GM18499 (cell line): ENCODE results near the gene ZNF425.
"Not testable (repeated sequence)": the region's sequence is repeated elsewhere in the genome, so short reads cannot be mapped to it uniquely, and the experiment has no call there.

ENCODE experiments used
- ATAC-seq: cut with Tn5 transposase; IDR thresholded peaks from one replicate; pipeline ENCODE4 v1.9.1; 2021; ENCODE audit warnings: moderate number of reproducible peaks; ENCODE audit not compliant: insufficient read depth, unreplicated experiment

The ZNF425 gene

DNA sequence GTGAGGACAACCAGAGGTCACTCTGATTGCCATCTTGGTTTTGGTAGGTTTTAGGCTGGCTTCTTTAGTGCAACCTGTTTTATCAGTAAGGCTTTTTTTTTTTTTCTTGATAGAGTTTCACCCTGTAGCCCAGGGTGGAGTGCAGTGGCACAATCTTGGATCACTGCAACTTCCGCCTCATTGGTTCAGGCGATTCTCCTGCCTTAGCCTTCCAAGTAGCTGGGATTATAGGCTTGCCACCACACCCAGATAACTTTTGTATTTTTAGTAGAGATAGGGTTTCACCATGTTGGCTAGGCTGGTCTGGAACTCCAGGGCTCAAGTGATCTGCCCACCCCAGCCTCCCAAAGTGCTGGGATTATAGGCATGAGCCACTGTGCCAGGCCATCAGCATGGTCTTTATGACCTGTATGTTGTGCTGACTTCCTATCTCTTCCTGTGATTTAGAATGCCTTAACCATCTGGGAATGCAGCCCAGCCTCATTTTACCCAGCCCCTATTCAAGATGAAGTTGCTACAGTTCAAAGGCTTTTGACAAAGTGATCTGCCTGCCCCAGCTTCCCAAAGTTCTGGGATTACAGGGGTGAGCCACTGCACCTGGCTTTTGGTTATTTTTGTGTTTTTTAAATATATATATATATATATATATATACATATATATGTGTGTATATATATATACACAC is 7.0 kb upstream of the ZNF425 start:
- no peak for ATAC-seq

GRCh38 chr7:149130572-149131198 is 4.6 kb upstream of the ZNF425 start:
- no peak for ATAC-seq

GRCh38 chr7:149126662-149127266 is 640 bp upstream of the ZNF425 start:
- ATAC-seq = peak; percentile 27

- ATAC-seq = no peak
Measured at GRCh38 chr7:149125189-149125862, 798 bp downstream of the ZNF425 start.

GRCh38 chr7:149109969-149110368 is 16.2 kb downstream of the ZNF425 start:
- no peak for ATAC-seq

DNA sequence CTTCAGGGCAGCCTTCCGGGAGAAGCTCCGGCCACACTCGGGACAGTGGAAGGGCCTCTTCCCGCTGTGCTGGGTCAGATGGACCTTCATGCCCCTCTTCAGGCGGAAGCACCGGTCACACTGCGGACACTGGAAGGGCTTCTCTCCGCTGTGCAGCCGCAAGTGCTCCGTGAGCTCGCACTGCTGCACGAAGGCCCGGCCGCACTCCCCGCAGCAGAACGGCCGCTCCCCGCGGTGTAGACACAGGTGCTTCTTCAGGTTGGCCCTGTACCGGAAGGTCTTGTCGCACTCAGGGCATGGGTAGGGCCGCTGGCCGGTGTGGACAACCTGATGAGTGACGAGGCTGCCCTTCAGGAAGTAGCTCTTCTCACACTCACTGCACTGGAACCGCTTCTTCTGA is 21.4 kb downstream of the ZNF425 start:
- no peak for ATAC-seq

GRCh38 chr7:149104214-149104613 is 21.9 kb downstream of the ZNF425 start:
- no peak for ATAC-seq

DNA sequence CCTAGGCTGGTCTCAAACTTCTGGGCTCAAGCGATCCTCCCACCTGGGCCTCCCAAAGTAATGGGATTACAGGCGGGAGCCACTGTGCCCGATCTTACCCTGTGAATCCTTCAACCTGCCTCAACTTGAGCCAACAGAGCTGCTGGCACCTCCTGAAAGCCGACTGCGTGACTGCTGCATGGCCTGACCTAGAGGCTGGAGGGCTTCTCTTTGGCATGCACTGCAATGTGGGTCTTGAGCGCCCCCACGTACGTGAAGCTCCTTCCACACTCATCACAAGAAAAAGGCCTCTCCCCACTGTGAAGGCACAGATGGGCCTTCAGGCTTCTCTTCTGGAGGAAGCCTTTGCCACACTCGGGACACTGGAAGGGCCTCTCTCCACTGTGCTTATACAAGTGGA is 22.7 kb downstream of the ZNF425 start:
- ATAC-seq = no peak

- ATAC-seq = no peak
Measured at GRCh38 chr7:149102666-149103065, 23.5 kb downstream of the ZNF425 start.

GRCh38 chr7:149100821-149101220 is 25.3 kb downstream of the ZNF425 start:
- ATAC-seq = no peak

DNA sequence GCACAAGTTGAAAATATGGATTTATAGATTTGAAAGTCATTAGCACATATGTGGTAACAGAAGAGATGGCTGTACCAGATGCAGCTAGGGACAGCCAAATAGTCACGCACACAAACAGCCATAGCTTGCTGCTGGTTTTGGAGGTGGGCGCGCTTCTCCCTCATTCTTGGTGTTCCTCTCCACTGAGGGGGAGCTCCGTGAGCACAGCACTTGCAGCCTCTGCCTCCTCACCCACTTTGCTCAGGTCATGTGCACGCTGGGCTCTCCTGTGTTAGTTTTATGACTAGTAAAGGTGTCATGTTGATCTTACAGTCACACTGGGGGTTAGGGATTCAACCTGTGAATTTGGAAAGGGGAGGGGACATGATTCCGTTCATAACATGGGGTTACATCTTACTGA is 27.1 kb downstream of the ZNF425 start:
- ATAC-seq = no peak

- ATAC-seq = no peak
Measured at GRCh38 chr7:149097088-149097487, 29.0 kb downstream of the ZNF425 start.

GRCh38 chr7:149093228-149093627 is 32.9 kb downstream of the ZNF425 start:
- no peak for ATAC-seq

DNA sequence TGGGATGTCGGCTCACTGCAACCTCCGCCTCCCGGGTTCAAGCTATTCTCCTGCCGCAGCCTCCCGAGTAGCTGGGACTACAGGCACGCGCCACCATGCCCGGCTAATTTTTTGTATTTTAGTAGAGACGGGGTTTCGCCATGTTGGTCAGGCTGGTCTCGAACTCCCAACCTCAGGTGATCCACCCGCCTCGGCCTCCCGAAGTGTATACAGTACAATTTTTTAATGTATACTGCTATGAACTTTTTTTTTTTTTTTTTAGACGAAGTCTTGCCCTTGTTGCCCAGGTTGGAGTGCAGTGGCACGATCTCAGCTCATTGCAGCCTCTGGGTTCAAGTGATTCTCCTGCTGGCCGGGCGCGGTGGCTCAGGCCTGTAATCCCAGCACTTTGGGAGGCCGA is 33.9 kb downstream of the ZNF425 start:
- ATAC-seq = not testable (repeated sequence)

DNA sequence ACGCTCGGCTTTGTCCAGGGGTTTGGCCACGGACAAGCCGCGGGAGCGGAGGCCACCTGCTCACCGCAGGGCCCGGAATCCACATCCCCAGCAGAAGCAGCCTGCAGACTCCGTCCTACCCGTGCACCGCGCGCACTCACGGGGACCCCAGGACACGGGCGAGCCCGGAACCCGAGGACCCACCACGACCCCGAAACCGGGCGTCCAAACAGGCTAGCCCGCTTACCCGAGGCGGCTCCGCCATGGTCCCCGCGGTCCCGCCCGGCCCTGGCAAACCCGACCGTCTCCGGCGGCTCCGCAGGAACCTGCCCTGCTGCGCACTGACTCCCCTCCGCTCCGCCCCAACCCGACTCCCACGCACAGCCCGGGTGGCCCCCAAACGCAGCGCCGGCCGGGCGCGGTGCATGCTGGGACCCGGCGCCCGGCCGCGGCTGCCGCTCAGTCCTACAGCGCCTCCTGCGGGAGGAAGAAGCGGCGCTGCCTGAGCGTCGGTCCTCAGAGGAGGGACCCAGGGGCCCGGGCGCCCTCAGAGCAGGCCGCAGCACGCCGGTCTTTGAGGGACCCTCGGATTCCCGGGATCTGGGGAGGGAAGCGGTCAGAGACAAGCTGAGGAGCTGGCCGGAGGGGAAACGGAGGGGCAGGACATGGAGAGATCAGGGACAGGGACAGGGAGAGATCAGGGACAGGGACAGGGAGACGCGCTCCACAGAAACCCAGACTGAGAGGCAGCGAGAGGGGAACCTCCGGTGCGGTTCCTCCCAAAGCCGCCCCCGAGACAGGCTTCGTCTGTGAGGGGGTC is 35.5 kb downstream of the ZNF425 start, which contains the start of gene ZNF786:
ZNF786 (minus strand) TSS at position 322 of the 799 bp plus-strand sequence; CDS start at position 244, 78 bp downstream.
- peak; percentile 52 for ATAC-seq

- ATAC-seq = no peak
Measured at GRCh38 chr7:149087376-149087775, 38.7 kb downstream of the ZNF425 start.

GRCh38 chr7:149085866-149086265 is 40.3 kb downstream of the ZNF425 start:
- ATAC-seq = no peak

- no peak for ATAC-seq
Measured at GRCh38 chr7:149084407-149084806, 41.7 kb downstream of the ZNF425 start.

GRCh38 chr7:149081914-149082313 is 44.2 kb downstream of the ZNF425 start:
- no peak for ATAC-seq

- no peak for ATAC-seq
Measured at GRCh38 chr7:149077594-149077993, 48.5 kb downstream of the ZNF425 start.
